Neural crest cell (in vitro differentiated cells): ENCODE measurements around the gene SCYL1. TPM values are rescaled to one million over a fixed set of nuclear protein-coding genes. Genes with fewer than 3 reads are reported as not detected.

Experiments
- DNase-seq: peaks from one replicate; pipeline ENCODE4 v3.0.0; 2021; ENCODE audit warnings: low read depth, mixed read lengths, low spot score
- H3K27ac Mint-ChIP-seq: one replicate; pipeline ENCODE4 v1.8.0; 2021; ENCODE audit warnings: mild to moderate bottlenecking, mixed read lengths; ENCODE audit not compliant: unreplicated experiment
- H3K27me3 Mint-ChIP-seq: 2 replicates; pipeline ENCODE4 v1.8.0; 2021; ENCODE audit warnings: low read depth, mild to moderate bottlenecking, mixed read lengths
- H3K36me3 Mint-ChIP-seq: 2 replicates; pipeline ENCODE4 v1.8.0; 2021; ENCODE audit warnings: low read depth, mild to moderate bottlenecking, mixed read lengths
- H3K4me1 Mint-ChIP-seq: 2 replicates; pipeline ENCODE4 v1.8.0; 2021; ENCODE audit warnings: mixed read lengths
- H3K4me3 Mint-ChIP-seq: one replicate; pipeline ENCODE4 v1.8.0; 2021; ENCODE audit warnings: mild to moderate bottlenecking, mixed read lengths
- H3K9me3 Mint-ChIP-seq: 2 replicates; pipeline ENCODE4 v1.8.0; 2021; ENCODE audit warnings: mixed read lengths
- CTCF ChIP-seq: fragments of 200-600 bp; sonication (generic); conservative IDR thresholded peaks from 2 replicates; pipeline ENCODE4 v1.5.0; 2021; ENCODE audit warnings: antibody characterized with exemption, mild to moderate bottlenecking
- total RNA-seq: library from RNA; stranded (reverse); gene quantifications from 2 replicates; pipeline ENCODE4 v1.2.1, GENCODE V29; 2021

The SCYL1 gene
- total RNA-seq, 1 donor from 2014 or later: 68.8 TPM

GRCh38 chr11:65537620-65538231 lies 12.8 kb downstream of the SCYL1 start:
- DNase-seq: no peak
- Mint-ChIP-seq H3K27ac (no peak overlapping the region), H3K9me3 (no peaks in the 10 kb centered on the region), H3K36me3 (peaks cover 8% of the 10 kb centered on the region), H3K4me1 (peaks cover 4% of the 10 kb centered on the region), H3K4me3 (peak overlapping the region; percentile 59), H3K27me3 (peaks cover 55% of the 10 kb centered on the region)
- TF ChIP-seq CTCF: no peak

- no peaks in the 10 kb centered on the region for H3K9me3 Mint-ChIP-seq
- peaks cover 4% of the 10 kb centered on the region for H3K4me1 Mint-ChIP-seq
- no peak for TF ChIP-seq CTCF
- peaks cover 6% of the 10 kb centered on the region for H3K36me3 Mint-ChIP-seq
- DNase-seq: no peak
- peak overlapping the region; percentile 44 for H3K4me3 Mint-ChIP-seq
- H3K27ac Mint-ChIP-seq: no peak overlapping the region
- peaks cover 57% of the 10 kb centered on the region for H3K27me3 Mint-ChIP-seq
These were observed 13.5 kb downstream of the SCYL1 start for GRCh38 chr11:65538232-65538914.

GRCh38 chr11:65538915-65539743 lies 14.2 kb downstream of the SCYL1 start:
- peak; percentile 31 for DNase-seq
- Mint-ChIP-seq H3K4me1 (peaks cover 7% of the 10 kb centered on the region), H3K27me3 (peaks cover 61% of the 10 kb centered on the region), H3K27ac (no peak overlapping the region), H3K9me3 (no peaks in the 10 kb centered on the region), H3K4me3 (no peak overlapping the region), H3K36me3 (peaks cover 6% of the 10 kb centered on the region)
- peak; percentile 18 for TF ChIP-seq CTCF

DNA sequence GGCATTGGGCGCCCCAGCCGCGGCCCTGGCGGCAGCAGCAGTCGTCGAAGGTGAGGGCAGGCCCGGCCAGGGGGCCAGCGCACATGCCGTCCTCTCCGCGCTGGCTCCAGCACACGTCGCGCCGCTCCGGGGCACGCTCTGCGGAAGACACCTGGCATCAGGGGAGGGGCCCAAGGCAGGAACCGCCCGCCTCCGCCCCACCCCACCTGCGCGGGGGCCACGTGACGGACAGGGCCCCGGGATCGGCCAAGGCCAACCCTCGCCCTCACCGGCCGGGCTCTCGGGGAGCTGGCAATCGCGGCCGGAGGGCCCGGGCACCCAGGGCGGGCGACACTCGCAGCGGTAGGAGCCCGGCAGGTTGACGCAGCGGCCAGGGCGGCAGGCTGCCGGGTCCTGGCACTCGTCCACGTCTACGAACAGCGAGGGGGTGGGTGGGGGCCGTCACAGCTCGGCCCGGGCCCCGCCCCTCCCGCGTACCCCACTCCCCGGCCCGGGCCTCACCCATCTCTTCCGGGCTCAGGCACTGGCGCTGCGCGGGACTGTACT lies 14.9 kb downstream of the SCYL1 start:
- TF ChIP-seq CTCF: no peak
- Mint-ChIP-seq H3K27me3 (peaks cover 64% of the 10 kb centered on the region), H3K9me3 (no peaks in the 10 kb centered on the region), H3K4me3 (no peak overlapping the region), H3K4me1 (peaks cover 10% of the 10 kb centered on the region), H3K36me3 (no peaks in the 10 kb centered on the region), H3K27ac (no peak overlapping the region)
- no peak for DNase-seq

- Mint-ChIP-seq H3K4me1 (peaks cover 10% of the 10 kb centered on the region), H3K27ac (no peak overlapping the region), H3K4me3 (peak overlapping the region; percentile 78), H3K9me3 (no peaks in the 10 kb centered on the region), H3K36me3 (no peaks in the 10 kb centered on the region), H3K27me3 (peaks cover 71% of the 10 kb centered on the region)
- peak; percentile 71 for DNase-seq
- peak; percentile 80 for TF ChIP-seq CTCF
These were observed 15.6 kb downstream of the SCYL1 start for GRCh38 chr11:65540290-65541092.
